Esophagus muscularis mucosa (tissue), 4 donors: ENCODE data around the gene SEC14L1.

Source experiments
- CTCF ChIP-seq, 3 experiments: fragments of 200-600 bp in 2 of 3; fragments of 450-650 bp in 1 of 3; sonication (generic) in 2 of 3; IDR thresholded peaks; one replicate each; pipeline ENCODE4 v1.5.1; 2017 to 2019; ENCODE audit warnings: antibody characterized with exemption in 3 of 3, mild to moderate bottlenecking in 2 of 3, moderate library complexity in 1 of 3
- EP300 ChIP-seq: sonication (generic); formaldehyde crosslinking; IDR thresholded peaks from one replicate; pipeline ENCODE4 v1.6.1; 2017; ENCODE audit warnings: antibody characterized with exemption
- POLR2A ChIP-seq: fragments of 450-650 bp; IDR thresholded peaks from one replicate; pipeline ENCODE4 v1.6.1; 2017; ENCODE audit warnings: antibody characterized with exemption, moderate library complexity, mild to moderate bottlenecking, low read depth
- POLR2AphosphoS5 ChIP-seq, 2 donors: sonication (generic); formaldehyde crosslinking; IDR thresholded peaks; one replicate each; pipeline ENCODE4 v1.6.1; 2017; ENCODE audit warnings: antibody characterized with exemption in 2 of 2

DNA sequence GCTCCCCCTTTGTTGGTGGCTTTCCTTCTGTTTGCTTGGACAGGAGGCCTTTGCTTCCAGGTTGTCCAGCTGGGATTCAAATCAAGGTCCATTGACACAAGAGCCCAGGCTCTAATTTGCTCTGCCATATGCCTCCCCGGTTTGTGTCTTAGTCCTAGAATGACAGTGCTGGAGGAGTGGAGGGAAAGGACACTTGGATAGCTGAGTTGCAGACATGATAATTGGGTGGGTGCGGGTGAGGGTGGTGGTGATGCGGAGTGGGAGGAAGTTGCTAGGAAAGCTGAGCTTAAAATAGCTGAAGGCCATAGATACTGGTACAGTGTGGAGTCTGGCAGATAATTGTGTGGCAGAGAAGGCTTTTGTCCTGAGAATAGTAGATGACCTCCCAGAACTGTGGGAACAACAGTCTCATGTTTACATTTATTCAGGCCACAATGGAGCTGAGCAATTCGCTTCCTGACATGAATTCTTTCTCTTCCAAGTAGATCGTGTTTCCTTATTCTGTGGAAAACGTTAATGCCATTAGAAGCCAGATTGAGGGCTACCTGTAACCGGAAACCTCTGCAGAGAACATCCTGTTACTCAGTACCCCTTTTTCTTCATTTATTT lies 23.8 kb downstream of the SEC14L1 start:
- TF ChIP-seq CTCF (IDR thresholded peaks at IDR 0.05): no peak
- TF ChIP-seq POLR2A: no peak
- TF ChIP-seq POLR2AphosphoS5 (IDR thresholded peaks at IDR 0.05): no peak
- TF ChIP-seq EP300: no peak
